DMS 273 (cell line): ENCODE results near the gene NAGK.
"Not testable (repeated sequence)": the region's sequence is repeated elsewhere in the genome, so short reads cannot be mapped to it uniquely, and the experiment has no call there.

Source experiments
- DNase-seq: peaks from one replicate; lab custom pipeline; 2025; ENCODE audit not compliant: unreplicated experiment; lab: John Stamatoyannopoulos, UW

Gene NAGK

DNA sequence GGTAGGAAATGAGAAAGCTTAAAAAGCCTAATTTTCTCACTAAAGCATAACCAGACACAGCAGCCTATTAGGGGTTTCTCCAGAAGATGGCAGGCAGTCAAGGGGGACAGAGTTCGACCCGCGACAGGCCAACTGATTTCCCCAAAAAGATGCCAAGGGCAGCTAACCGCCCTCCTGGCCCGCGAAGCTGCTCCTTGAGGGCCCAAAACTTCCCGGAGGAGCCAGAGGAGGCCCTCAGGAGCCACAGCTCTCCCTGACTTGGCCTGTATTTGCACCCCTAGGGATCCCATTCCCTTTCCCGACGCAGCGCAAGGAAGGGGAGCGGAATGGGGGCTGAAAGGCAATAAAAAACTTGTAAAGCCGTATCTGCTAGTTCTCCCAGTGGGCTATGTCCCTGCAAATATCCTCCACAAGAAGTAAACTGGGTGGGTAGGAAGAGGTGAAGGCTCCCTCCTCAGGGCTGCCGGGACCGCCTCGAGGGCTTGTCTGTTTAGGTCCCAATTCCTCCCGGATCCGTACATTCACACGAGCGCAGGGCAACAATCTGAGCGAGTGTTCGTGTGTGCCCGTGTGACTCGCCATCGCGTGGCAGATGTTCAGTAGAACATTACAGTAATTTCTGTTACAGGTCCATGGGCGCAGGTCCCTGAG is 756 bp upstream of the NAGK start:
- DNase-seq = peak; percentile 48

DNA sequence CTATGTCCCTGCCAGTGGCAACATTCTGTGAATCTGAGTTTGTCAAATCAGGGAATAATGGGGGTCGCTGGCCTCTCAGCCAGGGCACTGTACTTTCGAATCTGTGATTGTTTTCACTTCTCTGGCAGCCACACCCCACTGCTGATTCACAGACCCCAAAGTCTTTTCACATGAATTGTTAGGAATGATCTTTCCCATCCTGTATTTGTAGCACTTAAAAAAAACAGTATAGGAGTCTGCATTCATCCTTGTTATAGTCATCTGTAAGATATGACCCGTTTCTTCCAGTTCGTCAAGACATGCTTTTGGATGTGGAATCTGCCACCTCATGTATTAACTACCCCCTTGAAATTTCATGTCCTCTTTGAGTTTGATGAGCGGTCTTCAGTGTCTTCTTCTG is 928 bp downstream of the NAGK start:
- DNase-seq = no peak

DNA sequence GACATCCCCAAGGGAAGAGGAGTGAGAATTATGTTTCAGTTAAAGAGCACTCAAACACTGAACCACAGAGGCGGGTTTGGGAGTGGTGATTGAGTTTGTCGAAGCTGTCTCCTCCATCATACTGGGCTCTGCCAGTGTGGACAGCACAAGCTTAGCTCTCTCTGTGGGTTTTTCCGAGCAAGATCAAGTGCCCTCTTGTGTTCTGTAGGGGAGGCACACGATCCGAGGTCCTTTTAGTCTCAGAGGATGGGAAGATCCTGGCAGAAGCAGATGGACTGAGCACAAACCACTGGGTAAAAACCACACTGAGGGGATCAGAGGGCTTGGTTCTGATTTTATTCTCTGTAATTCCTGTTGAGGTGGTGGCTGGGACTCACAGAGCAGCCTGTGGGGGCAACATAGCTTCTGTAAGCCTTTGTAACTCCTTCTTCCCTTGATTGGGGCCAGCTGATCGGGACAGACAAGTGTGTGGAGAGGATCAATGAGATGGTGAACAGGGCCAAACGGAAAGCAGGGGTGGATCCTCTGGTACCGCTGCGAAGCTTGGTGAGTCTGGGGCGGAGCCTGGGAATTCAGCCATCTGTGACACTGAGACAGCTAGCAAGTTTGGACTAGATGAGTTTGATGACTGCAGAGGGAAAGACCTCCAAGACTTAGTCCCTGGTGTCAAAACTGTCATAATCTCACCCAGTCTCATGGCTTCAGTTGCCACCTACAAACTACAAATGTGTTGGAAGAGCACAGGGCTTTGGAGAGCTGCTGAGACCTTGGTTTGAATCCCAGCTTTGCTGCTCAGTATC is 2.0 kb downstream of the NAGK start:
- DNase-seq = peak; percentile 60

DNA sequence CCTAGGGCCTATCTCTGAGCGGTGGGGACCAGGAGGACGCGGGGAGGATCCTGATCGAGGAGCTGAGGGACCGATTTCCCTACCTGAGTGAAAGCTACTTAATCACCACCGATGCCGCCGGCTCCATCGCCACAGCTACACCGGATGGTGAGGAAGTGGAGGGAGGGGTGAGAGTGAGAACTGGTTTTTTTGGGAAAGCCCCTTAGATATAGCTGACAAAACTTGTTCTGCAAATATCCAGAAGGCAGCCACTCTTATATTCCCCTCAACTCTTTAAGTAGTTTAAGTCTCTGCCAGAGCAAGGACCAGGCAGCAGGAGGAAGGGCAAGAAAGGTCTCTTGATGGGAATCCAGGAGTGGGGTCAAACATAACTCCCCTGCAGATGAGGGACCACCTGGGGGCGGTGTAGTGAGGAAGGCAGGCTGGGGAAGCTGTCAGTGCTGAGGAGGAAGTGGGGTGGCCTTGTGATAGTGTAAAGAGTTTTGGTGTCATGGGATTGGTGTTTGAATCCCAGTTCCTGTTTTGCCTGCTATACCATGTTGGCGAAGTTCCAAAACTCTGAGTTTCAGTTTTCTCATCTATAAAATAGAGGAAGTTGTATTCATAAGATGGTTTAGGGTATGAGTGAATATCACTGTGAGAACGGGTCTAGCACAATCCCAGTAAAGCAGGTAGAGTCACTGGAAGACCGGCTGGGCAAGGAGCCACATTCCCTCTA is 3.4 kb downstream of the NAGK start:
- peak; percentile 23 for DNase-seq

DNA sequence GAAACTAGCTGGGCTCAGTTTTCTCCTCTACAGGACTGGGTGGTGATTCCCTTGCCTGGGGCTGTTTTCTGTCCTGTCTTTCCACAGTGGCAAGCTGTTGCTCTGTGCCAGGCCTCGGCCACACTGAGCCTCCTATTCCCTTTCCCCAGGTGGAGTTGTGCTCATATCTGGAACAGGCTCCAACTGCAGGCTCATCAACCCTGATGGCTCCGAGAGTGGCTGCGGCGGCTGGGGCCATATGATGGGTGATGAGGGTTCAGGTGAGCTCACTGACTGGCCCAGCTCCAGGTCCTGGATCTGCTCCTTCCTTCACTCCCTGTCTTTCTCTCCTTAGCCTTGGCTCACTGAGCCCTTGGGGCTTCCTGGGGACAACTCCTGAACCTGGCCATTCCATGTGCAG is 4.0 kb downstream of the NAGK start:
- no peak for DNase-seq

DNA sequence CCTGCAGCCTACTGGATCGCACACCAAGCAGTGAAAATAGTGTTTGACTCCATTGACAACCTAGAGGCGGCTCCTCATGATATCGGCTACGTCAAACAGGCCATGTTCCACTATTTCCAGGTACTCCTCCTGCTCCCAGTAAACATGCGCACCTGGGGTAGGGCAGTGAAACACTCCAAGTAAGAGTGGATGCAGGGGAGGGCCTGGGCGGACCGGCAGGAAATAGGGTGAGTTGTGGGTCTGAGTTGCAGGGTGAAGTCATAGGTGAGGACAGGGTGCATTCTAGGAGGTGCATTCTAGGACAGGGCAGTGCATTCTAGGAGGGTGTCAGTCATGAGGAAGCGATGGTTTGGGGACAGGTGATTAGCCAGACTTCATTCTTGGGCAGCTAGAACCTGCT is 5.0 kb downstream of the NAGK start:
- no peak for DNase-seq

DNA sequence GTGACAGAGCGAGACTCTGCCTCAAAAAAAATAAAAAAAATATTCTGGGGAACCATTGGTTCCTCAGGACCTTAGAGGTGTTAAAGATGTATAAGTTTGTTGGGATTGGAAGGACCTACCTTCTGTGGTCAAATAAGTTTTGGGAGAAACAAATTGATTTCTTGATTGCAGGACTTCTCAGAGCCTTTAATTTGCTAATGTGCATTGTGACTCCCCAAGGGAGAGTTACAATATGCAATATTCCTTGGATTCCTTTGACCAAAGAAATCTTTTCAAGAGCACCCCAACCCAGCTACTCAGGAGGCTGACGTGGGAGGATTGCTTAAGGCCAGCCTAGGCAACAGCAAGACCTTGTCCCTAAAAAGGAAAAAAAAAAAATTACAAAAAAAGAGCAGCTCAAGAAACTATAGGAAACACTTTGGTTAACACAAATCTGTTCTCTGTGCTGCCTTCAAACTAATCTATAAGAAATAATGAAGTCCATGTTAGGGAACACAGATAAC is 6.5 kb downstream of the NAGK start:
- DNase-seq = no peak

DNA sequence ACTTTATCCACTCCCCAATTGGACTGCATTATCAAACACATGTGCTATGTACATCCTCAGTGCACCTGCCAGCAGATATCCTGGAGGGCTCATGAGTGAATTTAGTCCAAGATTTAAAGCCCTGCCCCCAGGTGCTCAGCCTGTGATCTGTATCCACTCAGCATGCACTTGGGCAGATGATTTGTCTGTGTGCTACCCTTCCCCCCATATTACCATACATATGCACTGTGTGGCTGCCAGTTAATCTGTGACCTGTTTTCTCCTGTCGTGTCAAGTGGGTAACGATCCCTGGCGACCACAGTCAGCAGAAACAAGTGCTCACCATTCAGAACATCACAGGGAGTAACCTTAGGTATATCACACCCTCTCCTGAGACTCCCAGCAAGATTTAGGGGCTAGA is 10.2 kb downstream of the NAGK start:
- DNase-seq = no peak

DNA sequence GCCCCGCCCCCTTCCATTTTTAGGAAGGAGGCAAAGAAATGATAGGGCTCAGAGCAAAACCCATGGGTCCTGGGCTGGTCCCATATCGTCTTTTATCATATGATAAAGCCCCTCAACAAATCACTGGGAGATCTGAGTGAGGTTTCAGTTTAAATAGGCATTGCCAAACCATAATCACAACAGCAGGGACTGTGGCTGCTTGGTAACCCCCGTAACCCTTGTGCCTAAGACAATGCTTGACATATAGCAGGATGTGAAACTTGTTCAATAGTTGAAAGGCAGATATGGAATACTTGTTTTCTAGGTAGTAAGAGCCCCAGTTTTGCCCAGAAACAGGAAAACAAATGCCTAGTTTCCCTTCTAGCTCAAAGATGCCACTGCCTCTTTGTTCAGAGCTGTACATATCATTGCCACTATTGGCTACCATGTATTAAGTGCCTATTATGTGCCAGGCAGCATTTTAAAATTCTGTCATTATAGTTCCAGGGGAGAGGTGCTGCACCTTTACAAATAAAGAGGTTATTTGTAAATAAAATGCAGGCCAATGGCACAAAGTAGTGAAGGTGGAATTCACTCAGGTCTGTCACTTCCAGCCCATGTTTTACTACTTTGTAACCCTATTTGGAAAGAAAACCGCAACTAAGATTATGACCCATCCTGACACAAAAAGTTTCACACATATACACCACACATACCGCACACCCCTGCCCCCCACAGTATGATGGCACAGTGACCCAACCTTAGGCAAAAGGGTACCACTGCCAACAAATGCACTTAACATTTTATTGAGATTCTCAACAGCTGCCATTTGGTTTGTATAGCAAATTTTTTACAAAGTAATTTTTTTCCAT is 14.2 kb downstream of the NAGK start:
- no peak for DNase-seq

DNA sequence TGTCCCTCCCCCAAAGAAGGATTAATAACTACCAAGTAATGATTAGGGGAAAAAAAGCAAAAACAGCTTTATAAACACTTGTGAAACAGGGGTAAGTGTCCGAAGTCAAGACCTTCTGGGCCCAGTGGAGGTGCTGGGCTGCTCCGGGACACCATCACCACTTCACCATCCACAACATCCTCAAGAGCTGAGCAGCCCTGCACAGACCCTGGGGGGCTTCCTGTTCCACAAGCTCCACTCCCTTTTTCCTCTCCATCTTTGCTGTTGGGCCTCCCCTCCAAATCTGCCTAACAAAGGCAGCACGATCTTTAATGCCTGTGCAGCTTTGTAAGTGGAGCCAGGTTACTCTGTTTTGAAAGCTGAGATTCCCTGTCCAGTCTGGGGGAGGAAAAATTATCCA is 14.8 kb downstream of the NAGK start:
- not testable (repeated sequence) for DNase-seq

DNA sequence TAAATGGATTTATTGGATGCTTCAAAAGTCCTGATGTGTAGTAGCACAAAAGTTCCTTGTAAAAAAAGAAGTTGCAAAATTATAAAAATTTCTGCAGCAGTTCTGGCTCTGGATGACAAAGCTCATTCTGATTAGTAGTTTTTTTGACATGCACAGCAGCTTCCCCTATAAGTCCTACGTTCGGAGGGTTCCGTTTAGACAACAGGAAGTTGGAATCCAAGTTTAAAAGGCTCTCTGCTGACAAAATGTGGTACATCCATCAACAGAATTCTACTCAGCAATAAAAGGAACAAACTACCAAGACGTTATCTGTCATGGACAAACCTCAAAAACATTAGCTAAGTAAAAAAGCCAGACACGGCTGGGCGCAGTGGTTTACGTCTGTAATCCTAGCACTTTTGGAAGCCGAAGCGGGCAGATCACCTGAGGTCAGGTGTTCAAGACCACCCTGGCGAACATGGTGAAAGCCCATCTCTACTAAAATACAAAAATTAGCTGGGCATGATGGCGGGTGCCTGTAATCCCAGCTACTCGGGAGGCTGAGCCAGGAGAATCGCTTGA is 15.4 kb downstream of the NAGK start:
- not testable (repeated sequence) for DNase-seq

DNA sequence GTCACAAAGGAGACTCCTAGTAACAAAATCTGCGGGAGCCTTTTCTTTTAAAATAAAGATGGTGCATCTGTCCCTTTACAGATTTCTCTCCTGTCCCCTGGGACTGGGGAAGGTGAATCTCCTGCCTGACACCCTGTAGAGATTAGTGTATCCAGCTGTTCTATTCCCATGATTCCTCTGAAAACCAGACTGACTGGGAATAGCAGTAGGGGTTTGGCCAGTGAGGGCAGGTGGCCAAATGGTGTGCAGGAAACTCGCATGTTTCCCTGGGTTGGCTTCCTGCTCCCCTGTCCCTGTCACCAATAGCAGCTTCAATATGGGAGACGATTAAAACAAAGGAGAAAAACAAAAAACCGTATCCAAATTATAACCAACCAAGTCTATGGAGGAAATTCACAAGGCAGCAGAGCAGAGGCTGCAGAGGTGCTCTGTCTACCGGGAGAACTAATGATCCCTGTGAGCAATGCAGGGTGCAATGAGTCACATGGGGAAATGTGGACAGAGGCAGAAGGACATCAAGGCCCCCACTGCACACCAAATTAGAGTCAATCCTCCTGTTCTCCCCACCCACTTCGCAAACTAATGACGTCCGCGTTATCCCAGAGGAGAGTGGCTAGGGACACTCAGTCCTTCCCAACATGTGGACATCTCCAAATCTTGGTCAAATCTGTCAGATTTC is 17.0 kb downstream of the NAGK start:
- DNase-seq = not testable (repeated sequence)

DNA sequence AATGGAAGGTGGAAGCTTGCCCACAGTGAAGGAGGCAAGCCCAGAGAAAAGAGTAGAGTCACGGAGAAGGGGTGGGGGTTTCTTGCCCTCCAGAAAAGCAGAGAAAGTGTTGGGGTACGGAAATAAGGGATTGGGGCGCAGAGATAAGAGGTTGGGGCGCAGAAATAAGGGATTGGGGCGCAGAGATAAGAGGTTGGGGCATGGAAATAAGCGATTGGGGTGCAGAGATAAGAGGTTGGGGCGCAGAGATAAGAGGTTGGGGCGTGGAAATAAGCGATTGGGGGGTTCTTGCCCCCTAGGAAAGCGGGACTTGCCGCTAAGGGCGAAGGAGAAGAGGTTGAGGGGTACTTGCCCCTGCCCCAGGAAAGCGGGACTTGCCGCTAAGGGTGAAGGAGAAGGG is 21.0 kb downstream of the NAGK start:
- DNase-seq = not testable (repeated sequence)

DNA sequence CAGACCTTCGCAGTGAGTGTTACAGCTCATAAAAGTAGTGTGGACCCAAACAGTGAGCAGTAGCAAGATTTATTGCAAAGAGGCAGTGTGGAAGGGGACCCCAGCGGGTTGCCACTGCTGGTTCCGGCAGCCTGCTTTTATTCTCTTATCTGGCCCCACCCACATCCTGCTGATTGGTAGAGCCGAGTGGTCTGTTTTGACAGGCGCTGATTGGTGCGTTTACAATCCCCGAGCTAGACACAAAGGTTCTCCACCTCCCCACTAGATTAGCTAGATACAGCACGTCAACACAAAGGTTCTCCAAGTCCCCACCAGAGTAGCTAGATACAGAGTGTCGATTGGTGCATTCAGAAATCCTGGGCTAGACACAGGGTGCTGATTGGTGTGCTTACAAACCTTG is 23.4 kb downstream of the NAGK start:
- not testable (repeated sequence) for DNase-seq

DNA sequence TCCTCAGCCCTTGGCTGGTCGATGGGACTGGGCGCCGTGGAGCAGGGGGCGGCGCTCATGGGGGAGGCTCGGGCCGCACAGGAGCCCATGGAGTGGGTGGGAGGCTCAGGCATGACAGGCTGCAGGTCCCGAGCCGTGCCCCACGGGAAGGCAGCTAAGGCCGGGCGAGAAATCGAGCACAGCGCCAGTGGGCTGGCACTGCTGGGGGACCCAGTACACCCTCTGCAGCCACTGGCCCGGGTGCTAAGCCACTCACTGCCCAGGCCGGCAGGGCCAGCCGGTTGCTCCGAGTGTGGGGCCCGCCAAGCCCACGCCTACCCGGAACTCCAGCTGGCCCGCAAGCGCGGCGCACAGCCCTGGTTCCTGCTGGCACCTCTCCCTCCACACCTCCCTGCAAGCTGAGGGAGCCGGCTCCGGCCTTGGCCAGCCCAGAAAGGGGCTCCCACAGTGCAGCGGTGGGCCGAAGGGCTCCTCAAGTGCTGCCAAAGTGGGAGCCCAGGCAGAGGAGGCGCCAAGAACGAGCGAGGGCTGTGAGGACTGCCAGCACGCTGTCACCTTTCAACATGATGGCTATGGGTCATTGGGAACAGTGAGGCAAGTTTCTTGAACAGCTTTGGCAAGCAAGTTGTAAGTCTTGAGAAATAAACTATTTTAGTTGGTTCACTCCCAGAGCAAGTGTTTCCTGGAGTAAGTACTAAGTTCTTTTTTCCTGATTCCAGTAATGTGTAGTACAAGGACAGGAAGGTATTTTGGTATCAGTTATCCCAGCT is 24.2 kb downstream of the NAGK start:
- not testable (repeated sequence) for DNase-seq

DNA sequence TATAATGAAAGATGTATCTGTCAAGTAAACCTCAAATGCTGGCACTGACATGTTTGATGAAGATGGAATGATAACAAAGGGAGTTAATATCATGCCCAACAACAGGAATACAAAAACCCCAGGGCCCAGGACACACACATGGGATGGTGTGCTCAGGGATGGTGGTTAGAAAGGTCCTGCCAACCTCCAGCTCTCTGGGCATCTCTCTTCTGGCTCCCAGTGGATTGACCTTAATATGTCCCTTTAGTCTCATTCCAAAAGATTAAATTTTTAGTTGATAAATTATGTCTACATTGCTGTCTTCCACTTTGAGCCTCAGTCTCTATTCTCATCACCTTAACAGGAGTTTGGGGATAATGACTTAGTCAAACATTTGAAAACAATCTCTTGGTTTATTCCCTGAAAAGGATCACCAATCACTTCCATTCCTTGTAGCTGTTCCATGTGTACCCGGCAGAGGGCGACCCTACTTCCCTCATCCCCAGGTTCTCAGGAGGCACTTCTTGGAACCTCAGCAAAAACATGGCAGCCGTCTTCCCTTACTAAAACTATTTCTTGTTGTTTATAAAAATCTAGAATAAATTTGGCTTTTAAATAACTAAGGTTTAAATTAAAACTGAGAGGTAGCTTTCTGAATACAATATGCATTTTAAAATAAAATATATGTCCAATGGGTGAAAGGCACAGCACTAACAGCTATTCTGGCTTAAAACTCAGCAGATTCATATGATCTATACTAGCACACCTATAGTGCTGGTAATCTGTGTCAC is 31.9 kb downstream of the NAGK start:
- peak; percentile 79 for DNase-seq

DNA sequence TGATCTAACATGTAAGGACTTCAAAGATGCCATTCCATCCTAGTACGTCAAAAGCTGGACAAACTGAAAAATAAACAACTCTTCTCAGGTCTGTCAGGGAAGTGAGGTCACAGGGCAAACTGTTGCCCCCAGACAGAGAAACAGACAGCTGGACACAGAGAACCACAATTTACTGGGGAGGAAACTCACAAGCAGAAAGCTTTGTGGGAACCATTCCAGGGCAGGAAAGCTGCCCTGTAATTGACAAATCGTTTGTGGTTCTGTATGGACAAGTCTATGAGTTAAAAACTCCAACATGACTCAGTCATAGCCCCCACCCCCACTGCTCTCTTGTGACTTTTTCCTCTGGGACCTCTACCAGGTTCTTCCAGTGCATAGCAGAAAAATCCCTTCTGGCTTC is 33.2 kb downstream of the NAGK start:
- DNase-seq = no peak

DNA sequence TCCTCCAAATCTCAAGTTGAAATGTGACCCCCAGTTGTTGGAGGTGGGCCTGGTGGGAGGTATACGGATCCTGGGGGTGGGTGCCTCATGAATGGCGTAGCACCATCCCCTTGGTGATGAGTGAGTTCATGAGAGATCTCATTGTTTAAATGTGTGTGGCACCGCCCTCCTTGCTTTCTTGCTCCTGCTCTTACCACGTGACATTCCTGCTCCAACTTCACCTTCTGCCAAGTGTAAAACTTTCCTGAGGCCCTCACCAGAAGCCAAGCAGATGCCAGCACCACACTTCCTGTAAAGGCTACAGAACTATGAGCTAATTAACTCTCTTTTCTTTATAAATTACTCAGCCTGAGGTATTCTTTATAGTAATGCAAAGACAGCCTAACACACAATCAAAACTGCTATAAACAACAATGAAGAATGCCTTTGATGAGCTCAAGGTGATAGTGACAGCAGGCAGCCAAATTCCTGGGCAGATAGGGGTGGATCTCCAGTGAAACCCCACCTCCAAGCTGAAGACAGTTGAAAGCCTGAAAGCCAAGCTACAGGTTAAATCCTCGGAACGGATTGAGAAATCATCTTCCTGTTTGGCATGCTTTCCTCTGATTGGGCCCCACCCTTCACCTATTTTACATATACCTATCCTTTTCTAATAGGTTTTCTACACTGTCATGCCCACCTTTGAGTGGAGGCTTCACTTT is 34.7 kb downstream of the NAGK start:
- DNase-seq = no peak
